ENCODE results near the gene SOST. TPM values are rescaled to one million over a fixed set of nuclear protein-coding genes. Genes with fewer than 3 reads are reported as not detected.

The SOST gene
- total RNA-seq, 1 experiment from 2014 or later, result not detected

DNA sequence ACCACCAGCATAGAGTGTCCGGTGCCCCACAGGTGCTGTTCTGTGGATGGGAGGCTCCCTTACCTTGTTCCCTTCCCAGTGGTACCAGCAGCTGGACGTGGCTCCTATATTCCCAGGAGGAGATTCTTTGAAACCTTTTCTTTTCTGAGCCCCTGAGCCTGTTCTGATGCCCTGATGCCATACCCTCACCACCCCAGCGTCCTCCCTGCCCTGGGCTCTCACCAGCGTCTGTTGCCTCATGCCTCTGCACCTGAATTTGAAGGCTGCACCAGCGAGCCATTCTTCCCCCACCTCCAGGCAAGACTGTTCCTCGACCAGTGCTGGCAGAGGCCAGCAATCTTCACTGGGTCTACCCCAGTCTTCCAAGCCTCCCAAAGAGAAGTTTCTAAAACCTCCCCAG is 505 bp downstream of the SOST start:
- no peak for DNase-seq
- no peaks in the 10 kb centered on the region for H3K9me2 ChIP-seq (ENCODE audit: insufficient read depth)
- H3K4me1 ChIP-seq (replicated peaks; ENCODE audit: insufficient read depth), result peaks cover 28% of the 10 kb centered on the region
- H4K20me1 ChIP-seq (ENCODE audit: insufficient read depth), result no peaks in the 10 kb centered on the region
- H3K27me3 ChIP-seq (ENCODE audit: insufficient read depth, low read depth), result no peaks in the 10 kb centered on the region
- no peaks in the 10 kb centered on the region for H3K36me3 ChIP-seq (ENCODE audit: low read depth)
- peaks cover 23% of the 10 kb centered on the region; the same call in 1 of the 2 replicates for H3F3A ChIP-seq (ENCODE audit: insufficient read depth, low read depth)
- H3K27ac ChIP-seq, result no peak overlapping the region
- H3K9me3 ChIP-seq (ENCODE audit: insufficient read depth, low read depth), result no peaks in the 10 kb centered on the region
- H3K4me2 ChIP-seq, result no peak overlapping the region
- no peak overlapping the region for H2AFZ ChIP-seq
- TF ChIP-seq EZH2 (IDR thresholded peaks at IDR 0.05; ENCODE audit: low read depth), result no peak
- TF ChIP-seq, protein P1, sequence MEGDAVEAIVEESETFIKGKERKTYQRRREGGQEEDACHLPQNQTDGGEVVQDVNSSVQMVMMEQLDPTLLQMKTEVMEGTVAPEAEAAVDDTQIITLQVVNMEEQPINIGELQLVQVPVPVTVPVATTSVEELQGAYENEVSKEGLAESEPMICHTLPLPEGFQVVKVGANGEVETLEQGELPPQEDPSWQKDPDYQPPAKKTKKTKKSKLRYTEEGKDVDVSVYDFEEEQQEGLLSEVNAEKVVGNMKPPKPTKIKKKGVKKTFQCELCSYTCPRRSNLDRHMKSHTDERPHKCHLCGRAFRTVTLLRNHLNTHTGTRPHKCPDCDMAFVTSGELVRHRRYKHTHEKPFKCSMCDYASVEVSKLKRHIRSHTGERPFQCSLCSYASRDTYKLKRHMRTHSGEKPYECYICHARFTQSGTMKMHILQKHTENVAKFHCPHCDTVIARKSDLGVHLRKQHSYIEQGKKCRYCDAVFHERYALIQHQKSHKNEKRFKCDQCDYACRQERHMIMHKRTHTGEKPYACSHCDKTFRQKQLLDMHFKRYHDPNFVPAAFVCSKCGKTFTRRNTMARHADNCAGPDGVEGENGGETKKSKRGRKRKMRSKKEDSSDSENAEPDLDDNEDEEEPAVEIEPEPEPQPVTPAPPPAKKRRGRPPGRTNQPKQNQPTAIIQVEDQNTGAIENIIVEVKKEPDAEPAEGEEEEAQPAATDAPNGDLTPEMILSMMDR (conservative IDR thresholded peaks at IDR 0.05), result no peak
- no peak overlapping the region for H3K4me3 ChIP-seq
- H3K79me2 ChIP-seq (ENCODE audit: low read depth), result no peaks in the 10 kb centered on the region
- intact Hi-C loops (cut with micrococcal nuclease; ENCODE audit: unreplicated experiment), result no loop called here
- no TSS peak for BruUV-seq (replicated peaks)
- ChIA-PET POLR2A (ENCODE audit: unreplicated experiment) (interaction anchor here (0.5 to 0.6 kb wide), 2 partner anchors 34 to 63 kb away, joined by 4 to 5 read pairs; no protein-coding TSS in a partner anchor), CTCF (interaction anchor here (0.6 kb wide), 1 partner anchor 181 kb away, joined by 3 read pairs; no protein-coding TSS in a partner anchor)

DNA sequence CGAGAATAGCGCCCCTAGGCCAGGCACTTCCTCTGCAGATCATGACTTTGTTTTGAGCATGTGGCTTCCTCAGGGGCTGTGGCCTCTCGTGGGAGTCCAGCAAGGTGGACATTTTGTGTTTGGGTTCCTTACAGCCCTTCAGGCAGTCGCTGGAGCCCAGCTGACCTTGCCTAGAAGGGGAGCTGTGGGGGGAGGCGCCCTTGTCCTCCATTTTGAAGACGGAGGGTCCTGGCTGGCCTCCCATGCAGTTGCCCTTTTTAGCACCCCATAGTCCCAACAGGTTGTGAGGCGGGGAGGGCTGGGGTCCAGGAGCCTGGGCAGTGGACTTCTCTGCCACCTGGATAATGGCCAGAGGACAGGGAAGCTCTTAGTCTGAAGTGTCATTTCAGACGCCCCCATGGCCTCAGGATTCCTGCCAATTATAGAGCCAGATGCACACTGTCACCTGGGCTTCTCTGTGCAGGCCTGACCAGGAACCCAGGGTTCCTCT is 1.4 kb downstream of the SOST start:
- Histone ChIP-seq H3K79me2 (ENCODE audit: low read depth) (no peaks in the 10 kb centered on the region), H3K4me1 (replicated peaks; ENCODE audit: insufficient read depth) (peaks cover 31% of the 10 kb centered on the region), H3F3A (ENCODE audit: insufficient read depth, low read depth) (peaks cover 23% of the 10 kb centered on the region; the same call in 1 of the 2 replicates), H4K20me1 (ENCODE audit: insufficient read depth) (no peaks in the 10 kb centered on the region), H3K4me2 (no peak overlapping the region), H3K9me3 (ENCODE audit: insufficient read depth, low read depth) (no peaks in the 10 kb centered on the region), H3K9me2 (ENCODE audit: insufficient read depth) (no peaks in the 10 kb centered on the region), H3K4me3 (no peak overlapping the region), H2AFZ (no peak overlapping the region), H3K36me3 (ENCODE audit: low read depth) (no peaks in the 10 kb centered on the region), H3K27me3 (ENCODE audit: insufficient read depth, low read depth) (no peaks in the 10 kb centered on the region), H3K27ac (no peak overlapping the region)
- DNase-seq, result no peak
- TF ChIP-seq EZH2 (IDR thresholded peaks at IDR 0.05; ENCODE audit: low read depth), result no peak
- TF ChIP-seq, protein P1 (conservative IDR thresholded peaks at IDR 0.05), result no peak
- POLR2A ChIA-PET (ENCODE audit: unreplicated experiment), result interaction anchor here (0.5 kb wide), 1 partner anchor 160 kb away, joined by 3 read pairs; no protein-coding TSS in a partner anchor
- CTCF ChIA-PET, result interaction anchor here (0.5 kb wide), 1 partner anchor 72 kb away, joined by 11 read pairs; no protein-coding TSS in a partner anchor
- intact Hi-C loops (cut with micrococcal nuclease; ENCODE audit: unreplicated experiment), result no loop called here
- BruUV-seq (replicated peaks), result no TSS peak

DNA sequence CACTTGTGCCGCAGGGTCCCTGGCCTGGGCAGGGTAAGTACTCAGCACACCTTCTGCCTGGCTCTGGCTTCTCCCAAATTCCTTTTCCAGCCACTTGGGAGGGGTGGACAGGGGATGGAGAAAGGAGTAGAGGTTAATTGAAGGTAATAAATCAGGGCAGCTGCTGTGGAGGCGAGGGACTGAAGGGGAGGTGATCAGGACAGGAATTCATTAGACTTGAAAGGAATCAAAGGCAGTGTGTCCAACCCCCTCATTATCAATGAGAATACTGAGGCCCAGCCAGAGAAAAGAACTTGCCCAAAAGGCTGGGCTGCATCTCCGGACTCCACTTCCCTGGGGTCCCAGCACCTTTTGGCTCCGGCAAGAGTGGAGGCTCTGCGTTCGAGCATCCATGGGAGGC is 2.4 kb downstream of the SOST start:
- no TSS peak for BruUV-seq (replicated peaks)
- Histone ChIP-seq H3K4me1 (replicated peaks; ENCODE audit: insufficient read depth) (peaks cover 31% of the 10 kb centered on the region), H3K4me3 (no peak overlapping the region), H3K4me2 (no peak overlapping the region), H3K36me3 (ENCODE audit: low read depth) (no peaks in the 10 kb centered on the region), H3K9me3 (ENCODE audit: insufficient read depth, low read depth) (no peaks in the 10 kb centered on the region), H2AFZ (no peak overlapping the region), H4K20me1 (ENCODE audit: insufficient read depth) (no peaks in the 10 kb centered on the region), H3F3A (ENCODE audit: insufficient read depth, low read depth) (peaks cover 23% of the 10 kb centered on the region; the same call in 1 of the 2 replicates), H3K27me3 (ENCODE audit: insufficient read depth, low read depth) (no peaks in the 10 kb centered on the region), H3K79me2 (ENCODE audit: low read depth) (no peaks in the 10 kb centered on the region), H3K9me2 (ENCODE audit: insufficient read depth) (no peaks in the 10 kb centered on the region), H3K27ac (no peak overlapping the region)
- intact Hi-C loops (cut with micrococcal nuclease; ENCODE audit: unreplicated experiment), result no loop called here
- TF ChIP-seq, protein P1 (conservative IDR thresholded peaks at IDR 0.05), result no peak
- no peak for TF ChIP-seq EZH2 (IDR thresholded peaks at IDR 0.05; ENCODE audit: low read depth)
- no peak for DNase-seq
- ChIA-PET CTCF (no interaction called here), POLR2A (ENCODE audit: unreplicated experiment) (interaction anchor here (0.6 kb wide), 1 partner anchor 62 kb away, joined by 4 read pairs; no protein-coding TSS in a partner anchor)
